Measurements from ENCODE around the gene ZNF469. TPM values are rescaled to one million over a fixed set of nuclear protein-coding genes. Genes with fewer than 3 reads are reported as not detected.
"Not testable (repeated sequence)": the region's sequence is repeated elsewhere in the genome, so short reads cannot be mapped to it uniquely, and the experiment has no call there.

ZNF469 gene
- total RNA-seq, 1 experiment from 2014 or later = 0.09 TPM

DNA sequence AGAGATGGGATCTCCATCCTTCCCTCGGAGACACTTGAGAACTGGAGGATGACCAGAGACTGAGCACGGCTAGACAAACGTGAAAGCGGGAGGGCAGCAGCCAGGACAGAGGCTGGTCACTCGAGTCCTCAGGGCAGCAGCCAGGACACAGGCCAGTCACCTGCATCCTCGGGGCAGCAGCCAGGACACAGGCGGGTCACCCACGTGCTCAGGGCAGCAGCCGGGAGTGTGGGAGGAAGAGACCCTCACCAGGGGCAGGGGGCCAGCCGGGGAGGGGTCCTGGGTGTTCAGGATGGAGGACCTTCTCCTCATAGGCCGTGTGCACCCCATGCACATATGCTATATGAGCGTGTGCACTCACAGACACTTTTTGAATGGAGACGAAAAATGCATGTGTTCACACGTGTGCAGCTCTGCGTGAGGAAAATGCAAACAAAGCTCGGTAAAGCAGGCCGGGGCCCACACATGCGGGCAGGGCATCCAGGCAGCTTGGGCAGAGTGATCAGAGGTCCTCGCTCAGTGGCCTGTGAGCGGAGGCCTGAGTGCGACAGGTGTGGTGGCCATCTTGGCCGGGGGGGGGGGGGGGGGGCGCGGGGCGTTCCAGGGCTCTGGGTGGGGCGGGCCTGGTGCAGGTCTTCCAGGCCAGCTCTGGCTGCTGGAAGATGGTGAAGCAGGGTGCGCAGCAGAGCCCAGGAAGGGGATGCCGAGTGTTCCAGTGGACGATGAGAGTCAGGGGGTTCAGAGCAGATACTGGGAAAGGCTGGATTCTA lies 26.7 kb downstream of the ZNF469 start:
- TF ChIP-seq, protein P1, sequence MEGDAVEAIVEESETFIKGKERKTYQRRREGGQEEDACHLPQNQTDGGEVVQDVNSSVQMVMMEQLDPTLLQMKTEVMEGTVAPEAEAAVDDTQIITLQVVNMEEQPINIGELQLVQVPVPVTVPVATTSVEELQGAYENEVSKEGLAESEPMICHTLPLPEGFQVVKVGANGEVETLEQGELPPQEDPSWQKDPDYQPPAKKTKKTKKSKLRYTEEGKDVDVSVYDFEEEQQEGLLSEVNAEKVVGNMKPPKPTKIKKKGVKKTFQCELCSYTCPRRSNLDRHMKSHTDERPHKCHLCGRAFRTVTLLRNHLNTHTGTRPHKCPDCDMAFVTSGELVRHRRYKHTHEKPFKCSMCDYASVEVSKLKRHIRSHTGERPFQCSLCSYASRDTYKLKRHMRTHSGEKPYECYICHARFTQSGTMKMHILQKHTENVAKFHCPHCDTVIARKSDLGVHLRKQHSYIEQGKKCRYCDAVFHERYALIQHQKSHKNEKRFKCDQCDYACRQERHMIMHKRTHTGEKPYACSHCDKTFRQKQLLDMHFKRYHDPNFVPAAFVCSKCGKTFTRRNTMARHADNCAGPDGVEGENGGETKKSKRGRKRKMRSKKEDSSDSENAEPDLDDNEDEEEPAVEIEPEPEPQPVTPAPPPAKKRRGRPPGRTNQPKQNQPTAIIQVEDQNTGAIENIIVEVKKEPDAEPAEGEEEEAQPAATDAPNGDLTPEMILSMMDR (conservative IDR thresholded peaks at IDR 0.05; ENCODE audit: low read depth, low read length) = no peak
- TF ChIP-seq EZH2 (IDR thresholded peaks at IDR 0.05; ENCODE audit: borderline replicate concordance, low read depth, low read length, poor library complexity, severe bottlenecking) = no peak
- Histone ChIP-seq H3K36me3 (ENCODE audit: insufficient read depth, low read length, poor library complexity, severe bottlenecking) (no peaks in the 10 kb centered on the region), H3K27ac (ENCODE audit: low read depth, low read length, poor library complexity, severe bottlenecking) (no peak overlapping the region), H3K27me3 (replicated peaks; ENCODE audit: insufficient read depth, low read depth, low read length, poor library complexity) (peaks cover 8% of the 10 kb centered on the region), H3K9me3 (ENCODE audit: low read depth, low read length, poor library complexity, severe bottlenecking) (no peaks in the 10 kb centered on the region), H3K4me3 (ENCODE audit: low read depth, low read length, poor library complexity, severe bottlenecking) (no peak overlapping the region), H3K4me1 (ENCODE audit: insufficient read depth, low read length, poor library complexity, severe bottlenecking) (no peaks in the 10 kb centered on the region)
- intact Hi-C loops (cut with micrococcal nuclease; ENCODE audit: unreplicated experiment) = no loop called here
- DNase-seq (ENCODE audit: low spot score) = no peak
- no TSS peak for BruUV-seq (replicated peaks)
- ChIA-PET CTCF (no interaction called here), POLR2A (ENCODE audit: low non-redundant PET) (interaction anchor here (0.6 kb wide), 1 partner anchor 436 kb away, joined by 6 read pairs; no protein-coding TSS in a partner anchor)

DNA sequence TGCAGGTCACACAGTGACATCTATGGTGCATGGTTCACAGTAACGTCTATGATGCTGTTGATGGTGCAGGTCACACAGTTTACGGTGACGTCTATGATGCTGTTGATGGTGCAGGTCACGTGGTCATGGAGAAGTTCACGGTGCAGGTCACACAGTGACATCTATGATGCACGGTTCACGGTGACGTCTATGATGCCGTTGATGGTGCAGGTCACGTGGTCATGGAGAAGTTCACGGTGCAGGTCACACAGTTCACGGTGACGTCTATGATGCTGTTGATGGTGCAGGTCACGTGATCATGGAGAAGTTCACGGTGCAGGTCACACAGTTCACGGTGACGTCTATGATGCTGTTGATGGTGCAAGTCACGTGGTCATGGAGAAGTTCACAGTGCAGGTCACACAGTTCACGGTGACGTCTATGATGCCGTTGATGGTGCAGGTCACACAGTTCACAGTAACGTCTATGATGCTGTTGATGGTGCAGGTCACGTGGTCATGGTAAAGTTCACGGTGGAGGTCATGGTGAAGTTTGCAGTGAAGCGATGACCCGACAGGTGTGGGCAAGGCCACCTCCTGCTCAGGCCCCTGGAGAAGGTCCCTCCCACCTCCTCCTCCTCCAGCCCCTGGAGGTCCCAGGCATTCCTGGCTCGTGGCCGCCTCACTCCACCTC lies 27.7 kb downstream of the ZNF469 start:
- DNase-seq (ENCODE audit: low spot score); H3K9me3 ChIP-seq (ENCODE audit: low read depth, low read length, poor library complexity, severe bottlenecking); H3K27ac ChIP-seq (ENCODE audit: low read depth, low read length, poor library complexity, severe bottlenecking); intact Hi-C loops (cut with micrococcal nuclease; ENCODE audit: unreplicated experiment); BruUV-seq (replicated peaks); H3K4me3 ChIP-seq (ENCODE audit: low read depth, low read length, poor library complexity, severe bottlenecking); H3K36me3 ChIP-seq (ENCODE audit: insufficient read depth, low read length, poor library complexity, severe bottlenecking); CTCF ChIA-PET; H3K4me1 ChIP-seq (ENCODE audit: insufficient read depth, low read length, poor library complexity, severe bottlenecking); H3K27me3 ChIP-seq (replicated peaks; ENCODE audit: insufficient read depth, low read depth, low read length, poor library complexity): not testable (repeated sequence)
- POLR2A ChIA-PET (ENCODE audit: low non-redundant PET) = interaction anchor here (0.6 kb wide), 1 partner anchor 437 kb away, joined by 6 read pairs; no protein-coding TSS in a partner anchor

- H3K27me3 ChIP-seq (replicated peaks; ENCODE audit: insufficient read depth, low read depth, low read length, poor library complexity) = no peaks in the 10 kb centered on the region
- no peaks in the 10 kb centered on the region for H3K9me3 ChIP-seq (ENCODE audit: low read depth, low read length, poor library complexity, severe bottlenecking)
- no peaks in the 10 kb centered on the region for H3K36me3 ChIP-seq (ENCODE audit: insufficient read depth, low read length, poor library complexity, severe bottlenecking)
- H3K27ac ChIP-seq (ENCODE audit: low read depth, low read length, poor library complexity, severe bottlenecking) = no peak overlapping the region
- BruUV-seq (replicated peaks) = no TSS peak
- intact Hi-C loops (cut with micrococcal nuclease; ENCODE audit: unreplicated experiment) = no loop called here
- ChIA-PET CTCF (no interaction called here), POLR2A (ENCODE audit: low non-redundant PET) (no interaction called here)
- DNase-seq (ENCODE audit: low spot score) = no peak
- H3K4me3 ChIP-seq (ENCODE audit: low read depth, low read length, poor library complexity, severe bottlenecking) = no peak overlapping the region
- TF ChIP-seq EZH2 (IDR thresholded peaks at IDR 0.05; ENCODE audit: borderline replicate concordance, low read depth, low read length, poor library complexity, severe bottlenecking) = no peak
- TF ChIP-seq, protein P1 (conservative IDR thresholded peaks at IDR 0.05; ENCODE audit: low read depth, low read length) = no peak
- peaks cover 8% of the 10 kb centered on the region for H3K4me1 ChIP-seq (ENCODE audit: insufficient read depth, low read length, poor library complexity, severe bottlenecking)
Observed at GRCh38 chr16:88411951-88412576, 29.3 kb downstream of the ZNF469 start.

All from A673 (cell line).